Peyer's patch (tissue), 4 donors: ENCODE measurements around the gene SCN3B.

Experiments used
- CTCF ChIP-seq, 6 experiments: fragments of 450-650 bp in 4 of 6; fragments of 200-600 bp in 2 of 6; sonication (generic) in 1 of 6; IDR thresholded peaks; one replicate each; pipeline ENCODE4 v1.5.1; 2017 to 2019; ENCODE audit warnings: antibody characterized with exemption in 6 of 6, mild to moderate bottlenecking in 3 of 6, moderate library complexity in 1 of 6
- POLR2A ChIP-seq, 2 donors: fragments of 450-650 bp; IDR thresholded peaks; one replicate each; pipeline ENCODE4 v1.5.1; 2017; ENCODE audit warnings: antibody characterized with exemption in 2 of 2, mild to moderate bottlenecking in 2 of 2, moderate library complexity in 2 of 2

GRCh38 chr11:123650901-123651300, 3.5 kb downstream of the SCN3B start:
- no peak for TF ChIP-seq CTCF (IDR thresholded peaks at IDR 0.05)
- no peak for TF ChIP-seq POLR2A (IDR thresholded peaks at IDR 0.05)
